Measurements from ENCODE around the gene LINC01488.

DNA sequence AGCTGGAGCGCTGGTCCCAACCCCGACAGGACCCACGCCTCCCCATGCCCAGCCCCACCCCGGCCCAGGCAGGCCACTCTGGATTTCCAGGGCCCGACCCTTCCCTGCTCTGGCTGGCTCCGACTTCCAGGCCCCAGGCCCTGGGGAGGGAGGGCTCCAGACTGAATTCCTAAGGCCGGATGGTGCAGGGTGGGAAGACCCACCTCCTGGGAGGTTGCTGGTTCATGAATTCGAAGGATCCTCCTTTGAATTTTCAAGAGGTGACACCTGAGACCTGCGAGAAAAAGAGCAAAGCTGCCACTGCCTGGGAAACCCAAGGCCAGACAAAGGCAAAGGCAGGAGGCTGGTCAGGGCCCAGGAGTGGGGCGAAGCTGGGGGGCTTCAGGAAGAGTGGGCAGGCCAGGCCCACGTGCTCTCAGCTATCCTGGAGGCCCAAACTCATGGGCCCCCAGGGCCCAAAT lies 47.0 kb upstream of the LINC01488 start:
- no peak for TF ChIP-seq POLR2A (IDR thresholded peaks at IDR 0.05)
- TF ChIP-seq, protein P1, sequence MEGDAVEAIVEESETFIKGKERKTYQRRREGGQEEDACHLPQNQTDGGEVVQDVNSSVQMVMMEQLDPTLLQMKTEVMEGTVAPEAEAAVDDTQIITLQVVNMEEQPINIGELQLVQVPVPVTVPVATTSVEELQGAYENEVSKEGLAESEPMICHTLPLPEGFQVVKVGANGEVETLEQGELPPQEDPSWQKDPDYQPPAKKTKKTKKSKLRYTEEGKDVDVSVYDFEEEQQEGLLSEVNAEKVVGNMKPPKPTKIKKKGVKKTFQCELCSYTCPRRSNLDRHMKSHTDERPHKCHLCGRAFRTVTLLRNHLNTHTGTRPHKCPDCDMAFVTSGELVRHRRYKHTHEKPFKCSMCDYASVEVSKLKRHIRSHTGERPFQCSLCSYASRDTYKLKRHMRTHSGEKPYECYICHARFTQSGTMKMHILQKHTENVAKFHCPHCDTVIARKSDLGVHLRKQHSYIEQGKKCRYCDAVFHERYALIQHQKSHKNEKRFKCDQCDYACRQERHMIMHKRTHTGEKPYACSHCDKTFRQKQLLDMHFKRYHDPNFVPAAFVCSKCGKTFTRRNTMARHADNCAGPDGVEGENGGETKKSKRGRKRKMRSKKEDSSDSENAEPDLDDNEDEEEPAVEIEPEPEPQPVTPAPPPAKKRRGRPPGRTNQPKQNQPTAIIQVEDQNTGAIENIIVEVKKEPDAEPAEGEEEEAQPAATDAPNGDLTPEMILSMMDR (IDR thresholded peaks at IDR 0.05) = no peak

Data from Peyer's patch (tissue), 4 donors.